GM19238 (cell line): Measurements from ENCODE around the gene FJX1.
"Not testable (repeated sequence)": the region's sequence is repeated elsewhere in the genome, so short reads cannot be mapped to it uniquely, and the experiment has no call there.

Experiments used
- DNase-seq: peaks from one replicate; pipeline ENCODE4 v3.0.0; 2011; ENCODE audit warnings: low spot score; ENCODE audit not compliant: insufficient read length

FJX1 gene

GRCh38 chr11:35667257-35667656 lies 49.0 kb downstream of the FJX1 start:
- DNase-seq, result no peak

- DNase-seq, result not testable (repeated sequence)
These were observed 50.1 kb downstream of the FJX1 start for GRCh38 chr11:35668350-35668749.
